Astrocyte of the spinal cord (primary cell): Measurements from ENCODE around the gene GABBR2.

Experiments used
- DNase-seq: peaks from one replicate; pipeline ENCODE4 v3.0.0; 2011; ENCODE audit warnings: low read depth, low spot score
- H3K4me3 ChIP-seq: 2 replicates; pipeline ENCODE4 v1.5.1; 2011; ENCODE audit warnings: low read depth, mild to moderate bottlenecking, low read length, moderate library complexity
- in situ Hi-C: cut with HindIII; loops from 2 replicates; pipeline ENCODE4 v1.10.0; 2017; ENCODE audit warnings: low sequenced_read_pairs
- TF ChIP-seq, protein P1 (sequence below): IDR thresholded peaks from 2 replicates; pipeline ENCODE4 v1.5.1; 2012; ENCODE audit warnings: low read depth, mild to moderate bottlenecking, low read length, inconsistent platforms

Gene GABBR2

DNA sequence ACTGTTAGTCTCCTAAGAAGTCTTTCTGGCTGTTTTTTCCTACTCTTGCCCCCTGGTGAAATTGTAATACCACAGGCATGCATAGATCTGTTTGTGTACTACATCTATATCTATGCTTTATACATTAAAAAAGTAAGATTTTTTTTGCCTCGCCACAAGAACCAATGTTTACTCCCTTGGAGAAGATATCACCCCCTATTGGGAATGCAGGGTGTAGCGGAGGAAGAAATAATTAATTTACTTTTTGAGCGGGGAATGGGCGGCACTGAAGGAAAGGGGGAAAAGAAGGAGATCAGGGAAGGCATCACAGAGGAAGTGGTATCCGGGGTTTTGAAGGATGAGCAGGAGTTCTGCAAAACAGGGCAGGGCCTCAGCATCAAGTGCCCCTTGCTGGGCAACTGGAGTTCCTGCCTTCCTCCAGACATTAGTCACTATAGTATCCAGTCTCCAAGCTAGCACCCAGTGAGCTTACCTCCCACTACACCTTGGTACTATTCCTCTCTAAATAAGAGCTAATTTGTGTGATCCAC, 134.9 kb downstream of the GABBR2 start:
- DNase-seq, result no peak
- TF ChIP-seq, protein P1, sequence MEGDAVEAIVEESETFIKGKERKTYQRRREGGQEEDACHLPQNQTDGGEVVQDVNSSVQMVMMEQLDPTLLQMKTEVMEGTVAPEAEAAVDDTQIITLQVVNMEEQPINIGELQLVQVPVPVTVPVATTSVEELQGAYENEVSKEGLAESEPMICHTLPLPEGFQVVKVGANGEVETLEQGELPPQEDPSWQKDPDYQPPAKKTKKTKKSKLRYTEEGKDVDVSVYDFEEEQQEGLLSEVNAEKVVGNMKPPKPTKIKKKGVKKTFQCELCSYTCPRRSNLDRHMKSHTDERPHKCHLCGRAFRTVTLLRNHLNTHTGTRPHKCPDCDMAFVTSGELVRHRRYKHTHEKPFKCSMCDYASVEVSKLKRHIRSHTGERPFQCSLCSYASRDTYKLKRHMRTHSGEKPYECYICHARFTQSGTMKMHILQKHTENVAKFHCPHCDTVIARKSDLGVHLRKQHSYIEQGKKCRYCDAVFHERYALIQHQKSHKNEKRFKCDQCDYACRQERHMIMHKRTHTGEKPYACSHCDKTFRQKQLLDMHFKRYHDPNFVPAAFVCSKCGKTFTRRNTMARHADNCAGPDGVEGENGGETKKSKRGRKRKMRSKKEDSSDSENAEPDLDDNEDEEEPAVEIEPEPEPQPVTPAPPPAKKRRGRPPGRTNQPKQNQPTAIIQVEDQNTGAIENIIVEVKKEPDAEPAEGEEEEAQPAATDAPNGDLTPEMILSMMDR, result no peak
- in situ Hi-C loops, result no loop called here
- no peak overlapping the region for H3K4me3 ChIP-seq

- TF ChIP-seq, protein P1, result no peak
- H3K4me3 ChIP-seq, result no peak overlapping the region
- no peak for DNase-seq
- in situ Hi-C loops, result no loop called here
Observed at GRCh38 chr9:98572796-98573195, 135.9 kb downstream of the GABBR2 start.

- in situ Hi-C loops, result no loop called here
- TF ChIP-seq, protein P1, result no peak
- DNase-seq, result no peak
- no peak overlapping the region for H3K4me3 ChIP-seq
Observed at GRCh38 chr9:98572054-98572627, 136.6 kb downstream of the GABBR2 start.

GRCh38 chr9:98571643-98572042, 137.1 kb downstream of the GABBR2 start:
- in situ Hi-C loops, result no loop called here
- TF ChIP-seq, protein P1, result no peak
- H3K4me3 ChIP-seq, result no peak overlapping the region
- no peak for DNase-seq

GRCh38 chr9:98570663-98571440, 137.9 kb downstream of the GABBR2 start:
- TF ChIP-seq, protein P1, result no peak
- no peak overlapping the region for H3K4me3 ChIP-seq

GRCh38 chr9:98570055-98570454, 138.7 kb downstream of the GABBR2 start:
- no peak for DNase-seq
- in situ Hi-C loops, result no loop called here
- TF ChIP-seq, protein P1, result no peak

More at GRCh38 chr9:98570663-98571440, 137.9 kb downstream of the GABBR2 start:
- no peak for DNase-seq
- in situ Hi-C loops, result no loop called here

More at GRCh38 chr9:98570055-98570454, 138.7 kb downstream of the GABBR2 start:
- no peak overlapping the region for H3K4me3 ChIP-seq
